Measurements from ENCODE around the gene PUM2. TPM values are rescaled to one million over a fixed set of nuclear protein-coding genes. Genes with fewer than 3 reads are reported as not detected.
A peak's percentile ranks its signal among the peaks of the same experiment; 100 is the strongest.

PUM2 gene
- total and polyA plus RNA-seq, 2 of the 13 experiments (the other 11 are each of a cell fraction or from before 2014, with no cell fraction given), result 69.6 to 69.8 TPM

GRCh38 chr2:20215183-20216040 is 135.2 kb downstream of the PUM2 start (continued):
- peak; percentile 96 for TF ChIP-seq THRA (CRISPR knock-in tag; IDR thresholded peaks at IDR 0.05; ENCODE audit: borderline replicate concordance)
- TF ChIP-seq, protein P1, sequence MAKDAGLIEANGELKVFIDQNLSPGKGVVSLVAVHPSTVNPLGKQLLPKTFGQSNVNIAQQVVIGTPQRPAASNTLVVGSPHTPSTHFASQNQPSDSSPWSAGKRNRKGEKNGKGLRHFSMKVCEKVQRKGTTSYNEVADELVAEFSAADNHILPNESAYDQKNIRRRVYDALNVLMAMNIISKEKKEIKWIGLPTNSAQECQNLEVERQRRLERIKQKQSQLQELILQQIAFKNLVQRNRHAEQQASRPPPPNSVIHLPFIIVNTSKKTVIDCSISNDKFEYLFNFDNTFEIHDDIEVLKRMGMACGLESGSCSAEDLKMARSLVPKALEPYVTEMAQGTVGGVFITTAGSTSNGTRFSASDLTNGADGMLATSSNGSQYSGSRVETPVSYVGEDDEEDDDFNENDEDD (CRISPR knock-in tag; IDR thresholded peaks at IDR 0.05; ENCODE audit: borderline replicate concordance), result peak; percentile 55; the same call in 1 of the 2 replicates
- no peak for TF ChIP-seq ZNF782 (CRISPR knock-in tag; IDR thresholded peaks at IDR 0.05; ENCODE audit: borderline replicate concordance)
- TF ChIP-seq ARNT2 (CRISPR knock-in tag; IDR thresholded peaks at IDR 0.05; ENCODE audit: low read depth), result peak; percentile 38; the same call in 1 of the 2 replicates
- 0 out of 2 replicates have a peak, but pooled peaks have one; percentile 56 for TF ChIP-seq ELF1 (CRISPR knock-in tag; IDR thresholded peaks at IDR 0.05)
- TF ChIP-seq ZFAT (CRISPR knock-in tag; conservative IDR thresholded peaks at IDR 0.05), result no peak
- TF ChIP-seq JARID2 (CRISPR knock-in tag; IDR thresholded peaks at IDR 0.05; ENCODE audit: insufficient replicate concordance), result peak; percentile 46
- TF ChIP-seq, protein P2, sequence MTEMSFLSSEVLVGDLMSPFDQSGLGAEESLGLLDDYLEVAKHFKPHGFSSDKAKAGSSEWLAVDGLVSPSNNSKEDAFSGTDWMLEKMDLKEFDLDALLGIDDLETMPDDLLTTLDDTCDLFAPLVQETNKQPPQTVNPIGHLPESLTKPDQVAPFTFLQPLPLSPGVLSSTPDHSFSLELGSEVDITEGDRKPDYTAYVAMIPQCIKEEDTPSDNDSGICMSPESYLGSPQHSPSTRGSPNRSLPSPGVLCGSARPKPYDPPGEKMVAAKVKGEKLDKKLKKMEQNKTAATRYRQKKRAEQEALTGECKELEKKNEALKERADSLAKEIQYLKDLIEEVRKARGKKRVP (CRISPR knock-in tag; IDR thresholded peaks at IDR 0.05), result no peak
- 0 out of 2 replicates have a peak, but pooled peaks have one; percentile 74 for TF ChIP-seq YEATS2 (CRISPR knock-in tag; IDR thresholded peaks at IDR 0.05; ENCODE audit: borderline replicate concordance)
- 0 out of 2 replicates have a peak, but pooled peaks have one; percentile 43 for TF ChIP-seq FIP1L1 (IDR thresholded peaks at IDR 0.05; ENCODE audit: borderline replicate concordance, insufficient read depth, low read depth, low read length)
- TF ChIP-seq ZC3H4 (CRISPR knock-in tag; IDR thresholded peaks at IDR 0.05; ENCODE audit: borderline replicate concordance), result no peak
- TF ChIP-seq NFYB (CRISPR knock-in tag; IDR thresholded peaks at IDR 0.05), result no peak
- peak; percentile 12 for TF ChIP-seq ZEB1 (IDR thresholded peaks at IDR 0.05; ENCODE audit: insufficient replicate concordance, low read depth)
- peak; percentile 86 for TF ChIP-seq NCOA2 (CRISPR knock-in tag; IDR thresholded peaks at IDR 0.05)
- no peak for TF ChIP-seq SNAPC4 (CRISPR knock-in tag; IDR thresholded peaks at IDR 0.05)
- peak; percentile 84 for TF ChIP-seq SOX5 (CRISPR knock-in tag; IDR thresholded peaks at IDR 0.05; ENCODE audit: borderline replicate concordance)
- no peak; the same call in none of the 2 replicates for TF ChIP-seq PITX1 (CRISPR knock-in tag; IDR thresholded peaks at IDR 0.05)
- TF ChIP-seq PPARG (CRISPR knock-in tag; conservative IDR thresholded peaks at IDR 0.05), result peak; percentile 92
- no peak for TF ChIP-seq KLF12 (CRISPR knock-in tag; IDR thresholded peaks at IDR 0.05; ENCODE audit: borderline replicate concordance)
- TF ChIP-seq FOXK1 (CRISPR knock-in tag; IDR thresholded peaks at IDR 0.05; ENCODE audit: borderline replicate concordance, low read depth), result peak; percentile 83; the same call in 1 of the 2 replicates
